Posterior vena cava (tissue), 2 donors: ENCODE data around the gene MRPL34. TPM values are rescaled to one million over a fixed set of nuclear protein-coding genes. Genes with fewer than 3 reads are reported as not detected.
"Not testable (repeated sequence)": the region's sequence is repeated elsewhere in the genome, so short reads cannot be mapped to it uniquely, and the experiment has no call there.

Experiments
- DNase-seq: peaks from one replicate; pipeline ENCODE4 v3.0.0-alpha.2; 2020; ENCODE audit warnings: low spot score
- intact Hi-C, 2 donors: fragments of 100-400 bp; cut with DNase I; formaldehyde crosslinking; loops; one replicate each; pipeline versions ENCODE4 v1.14.1 to v1.14.2; 2022 to 2023
- long read RNA-seq, 2 donors: library from polyadenylated mRNA; unstranded; transcript quantifications; one replicate each; pipeline ENCODE4 v2.0.0, GENCODE V29; 2020 to 2021
- total RNA-seq, 2 donors: library from RNA; stranded (reverse); fragmentation: NEBNext Ultra II Directional; extraction: Animal tissue kit (Norgen Biotek cat#: 25700); gene quantifications; one replicate each; pipeline ENCODE4 v1.2.1, GENCODE V29; 2021
- donor health status: DM: yes; HTN: yes; CAD: no.
- donor health status: DM: yes; HTN: yes; CAD: no.

Gene MRPL34
- 10 to 100 TPM; 52.2 to 54.6 TPM for total RNA-seq
- long read RNA-seq, donor 1, transcript MRPL34-201 (2 exons, 968 nt), result major isoform, 14 of 19 reads
- long read RNA-seq, donor 1, partial matches to known transcripts, result 0 of 19 reads
- long read RNA-seq, donor 1, other reads (novel, unspliced or antisense), result 2 of 19 reads
- long read RNA-seq, donor 2, transcript MRPL34-201 (2 exons, 968 nt), result major isoform, 40 of 47 reads
- long read RNA-seq, donor 2, transcript MRPL34-203 (3 exons, 863 nt), result minor isoform, 5 of 47 reads
- long read RNA-seq, donor 2, partial matches to known transcripts, result 0 of 47 reads
- long read RNA-seq, donor 2, other reads (novel, unspliced or antisense), result 2 of 47 reads

DNA sequence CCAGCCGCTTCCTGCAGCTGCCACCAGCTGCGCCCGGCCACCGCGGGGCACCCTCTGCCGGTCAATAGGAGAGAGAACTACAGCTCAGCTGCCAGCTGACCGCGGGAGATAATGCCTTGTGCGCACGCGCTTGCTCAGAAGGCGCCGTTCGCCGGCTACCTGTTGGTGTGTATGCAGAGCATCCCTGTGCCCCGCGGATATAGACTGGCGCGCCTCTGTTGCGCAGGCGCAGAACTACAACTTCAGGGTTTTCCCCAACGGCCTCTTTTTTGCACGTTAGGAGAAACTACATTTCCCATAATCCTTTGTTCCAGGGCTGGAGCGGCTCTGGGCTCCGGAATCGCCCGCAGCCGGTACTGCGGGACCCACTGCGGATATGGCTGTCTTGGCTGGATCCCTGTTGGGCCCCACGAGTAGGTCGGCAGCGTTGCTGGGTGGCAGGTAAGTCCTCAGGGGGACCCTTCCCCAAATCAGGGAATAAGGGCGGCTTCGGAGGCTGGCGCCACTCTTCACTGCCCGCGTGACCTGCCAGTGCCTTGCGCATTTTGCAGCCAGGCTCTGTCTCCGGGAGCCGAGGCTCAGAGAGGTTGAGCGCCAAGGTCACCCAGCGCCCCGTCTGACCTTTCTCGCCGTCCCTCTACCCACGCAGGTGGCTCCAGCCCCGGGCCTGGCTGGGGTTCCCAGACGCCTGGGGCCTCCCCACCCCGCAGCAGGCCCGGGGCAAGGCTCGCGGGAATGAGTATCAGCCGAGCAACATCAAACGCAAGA, at the start of gene MRPL34:
MRPL34 (plus strand) TSS at position 356 of the 768 bp plus-strand sequence; CDS start at position 377, 21 bp downstream.
- intact Hi-C loops, result no loop called here
- DNase-seq, result peak; percentile 98

DNA sequence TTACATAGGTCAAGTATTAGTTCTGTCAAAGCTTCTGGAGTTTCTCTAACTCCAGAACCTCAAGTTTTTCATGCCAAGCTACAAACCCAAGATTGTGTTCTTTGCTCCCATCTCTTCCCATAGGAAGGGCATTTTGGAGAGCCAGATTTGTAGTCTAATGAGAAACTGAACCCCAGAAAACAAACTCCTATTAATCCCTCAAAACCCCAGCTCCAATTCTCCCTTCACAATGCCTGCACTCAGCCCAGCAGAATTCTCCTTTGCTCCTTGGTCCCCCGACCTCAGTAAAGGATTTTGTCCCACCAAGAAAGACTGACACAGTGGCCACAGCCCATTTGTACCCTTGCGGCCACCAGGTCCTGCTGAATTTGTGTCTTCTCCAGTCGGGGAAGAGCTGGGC, 49.5 kb upstream of the MRPL34 start:
- intact Hi-C loops, result no loop called here
- no peak for DNase-seq

DNA sequence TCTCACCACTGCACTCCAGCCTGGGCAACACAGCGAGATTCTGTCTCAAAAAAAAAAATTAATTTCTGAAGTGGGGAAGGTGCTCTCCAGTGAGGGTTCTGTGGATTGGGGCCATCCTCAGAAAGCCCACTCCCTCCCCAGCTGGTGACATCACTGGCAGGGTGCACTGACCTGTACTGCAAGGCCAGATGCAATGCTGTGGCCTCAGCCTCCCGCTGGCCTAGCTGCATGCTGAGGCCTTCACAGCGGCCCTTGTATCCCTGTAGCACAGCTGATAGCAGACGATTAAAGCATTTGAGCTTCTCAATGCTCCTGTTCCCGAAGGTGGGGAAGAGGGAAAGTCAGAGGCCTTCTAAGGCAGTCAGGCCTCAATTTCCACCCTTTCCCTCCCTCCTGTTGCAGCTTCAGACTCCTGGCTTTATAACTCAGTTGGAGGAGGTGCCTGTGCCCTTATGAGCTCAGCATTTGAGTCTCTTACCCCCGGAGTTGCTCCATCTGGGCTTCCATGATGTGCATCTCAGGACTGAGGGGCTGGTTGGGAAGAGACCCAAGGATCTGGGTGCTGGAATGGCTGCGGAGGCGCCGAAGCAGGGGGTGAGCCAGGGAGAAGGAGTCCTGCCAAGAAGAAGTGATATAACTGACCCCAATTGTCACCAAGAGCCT, 46.4 kb upstream of the MRPL34 start:
- intact Hi-C loops, result no loop called here
- DNase-seq, result no peak

DNA sequence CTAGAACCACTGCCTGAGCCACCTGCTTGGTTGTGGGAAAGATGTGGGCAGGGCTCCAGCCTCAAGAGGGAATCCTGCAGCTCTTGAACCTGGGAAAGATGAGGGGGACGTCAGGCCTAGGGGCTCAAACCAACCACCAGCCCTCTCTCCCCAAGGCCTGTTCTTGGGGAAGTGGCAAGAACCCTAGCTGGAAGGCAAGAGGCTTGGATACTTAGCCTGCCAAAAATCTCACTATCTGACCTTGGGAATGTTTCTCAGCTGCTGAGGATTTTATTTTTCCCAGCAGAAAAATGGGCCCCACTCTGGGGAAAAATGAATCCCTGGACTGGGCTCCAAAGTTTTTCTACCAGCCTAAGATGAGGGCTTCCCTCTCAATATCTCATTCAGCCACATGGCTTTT, 45.7 kb upstream of the MRPL34 start:
- intact Hi-C loops, result no loop called here
- DNase-seq, result no peak

- intact Hi-C loops, result no loop called here
- peak; percentile 93 for DNase-seq
Observed at GRCh38 chr19:17260842-17261325, 44.8 kb upstream of the MRPL34 start.

- no peak for DNase-seq
- intact Hi-C loops, result no loop called here
Observed at GRCh38 chr19:17262557-17262956, 43.1 kb upstream of the MRPL34 start.

DNA sequence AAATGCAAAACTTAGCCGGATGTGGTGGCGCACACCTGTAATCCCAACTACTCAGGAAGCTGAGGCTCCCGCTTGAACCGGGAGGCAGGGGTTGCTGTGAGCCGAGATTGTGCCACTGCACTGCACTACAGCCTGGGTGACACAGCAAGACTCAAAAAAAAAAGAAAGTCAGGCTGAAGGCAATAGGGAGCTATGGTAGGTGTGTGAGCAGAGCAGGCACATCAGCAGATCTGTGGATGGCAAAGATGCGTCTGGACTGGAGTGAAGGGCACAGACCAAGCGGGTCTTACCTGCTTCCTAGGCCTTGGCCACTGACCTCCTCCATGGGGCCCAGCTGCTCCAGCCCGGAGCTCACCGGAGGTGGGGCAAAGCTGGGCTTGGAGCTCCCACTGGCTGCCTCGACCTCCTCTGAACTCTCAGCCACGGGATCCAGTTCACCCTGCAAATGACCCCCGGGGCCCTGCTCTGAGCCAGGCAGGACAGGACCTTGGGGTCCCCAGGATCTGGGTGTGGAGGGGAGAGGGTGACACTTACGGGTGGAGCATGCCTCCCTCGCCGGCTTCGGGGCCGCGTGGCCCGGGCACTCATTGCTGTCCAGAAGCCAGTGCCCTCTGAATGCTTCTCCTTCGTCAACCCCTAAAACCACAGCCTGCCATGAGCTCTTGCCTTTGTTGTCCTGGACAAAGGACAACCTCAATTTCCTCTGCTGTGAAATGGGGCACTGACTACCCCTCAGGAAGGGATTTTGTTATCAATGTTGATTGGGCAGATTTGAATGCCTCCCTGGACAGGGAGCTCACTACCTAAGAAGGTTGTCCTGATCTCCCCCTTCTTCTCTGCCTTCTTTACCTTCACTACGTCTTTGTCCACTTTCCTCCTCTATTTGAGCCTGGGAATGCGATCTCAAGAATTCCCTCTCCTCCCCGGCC, 41.7 kb upstream of the MRPL34 start:
- intact Hi-C loops, result no loop called here
- no peak for DNase-seq

- no peak for DNase-seq
- intact Hi-C loops, result no loop called here
Observed at GRCh38 chr19:17264641-17264979, 41.1 kb upstream of the MRPL34 start, which contains the start of gene USHBP1. TSS of gene USHBP1 (minus strand) at chr19:17264745. CDS start at chr19:17264299, 446 bp downstream.

- DNase-seq, result no peak
- intact Hi-C loops, result no loop called here
Observed at GRCh38 chr19:17266026-17266425, 39.6 kb upstream of the MRPL34 start.

GRCh38 chr19:17266589-17266974, 39.1 kb upstream of the MRPL34 start:
- no peak for DNase-seq
- intact Hi-C loops, result no loop called here

DNA sequence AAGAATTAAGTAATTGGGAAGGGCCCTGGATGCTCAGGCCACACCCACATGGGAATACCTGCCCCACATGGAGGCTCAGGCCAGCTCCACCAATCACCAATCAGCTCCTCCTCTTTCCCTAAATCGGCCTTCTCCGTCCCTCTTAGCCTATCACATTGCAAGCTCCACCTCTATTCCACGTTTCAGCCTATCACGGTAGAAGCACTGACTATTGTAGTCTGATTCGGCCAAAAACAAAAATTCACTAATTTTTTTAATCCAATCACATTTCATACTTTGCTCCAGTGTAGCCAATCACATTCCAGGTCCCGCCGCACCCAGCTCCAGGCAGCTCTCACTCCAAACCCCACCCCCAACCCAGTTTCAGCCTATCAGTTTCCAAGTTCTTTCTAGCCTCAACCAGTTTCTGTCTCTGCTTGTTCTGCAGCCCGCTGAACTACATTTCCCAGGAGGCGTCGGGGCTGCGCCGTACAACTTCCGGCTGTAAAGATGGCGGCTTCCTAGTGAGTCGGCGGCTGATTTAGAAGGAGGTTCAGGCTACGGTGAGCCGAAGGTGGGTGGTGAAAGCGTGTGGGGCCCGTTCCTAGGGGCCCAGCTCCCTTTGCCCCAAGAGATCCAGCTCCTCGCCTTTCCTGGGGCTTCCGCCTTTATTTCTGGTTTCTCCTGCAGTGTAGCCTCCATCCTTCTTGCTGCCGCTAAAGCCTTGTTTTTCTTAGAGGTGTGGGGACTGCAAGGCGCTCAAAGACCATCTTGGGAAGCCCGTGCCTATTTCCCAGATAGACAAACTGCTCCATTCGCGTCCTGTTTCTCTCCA, 38.5 kb upstream of the MRPL34 start, which contains the start of gene BABAM1:
BABAM1 (plus strand) TSS at position 469 of the 814 bp plus-strand sequence. CDS start 1,364 bp downstream, outside the sequence.
- intact Hi-C loops, result no loop called here
- DNase-seq, result peak; percentile 97

DNA sequence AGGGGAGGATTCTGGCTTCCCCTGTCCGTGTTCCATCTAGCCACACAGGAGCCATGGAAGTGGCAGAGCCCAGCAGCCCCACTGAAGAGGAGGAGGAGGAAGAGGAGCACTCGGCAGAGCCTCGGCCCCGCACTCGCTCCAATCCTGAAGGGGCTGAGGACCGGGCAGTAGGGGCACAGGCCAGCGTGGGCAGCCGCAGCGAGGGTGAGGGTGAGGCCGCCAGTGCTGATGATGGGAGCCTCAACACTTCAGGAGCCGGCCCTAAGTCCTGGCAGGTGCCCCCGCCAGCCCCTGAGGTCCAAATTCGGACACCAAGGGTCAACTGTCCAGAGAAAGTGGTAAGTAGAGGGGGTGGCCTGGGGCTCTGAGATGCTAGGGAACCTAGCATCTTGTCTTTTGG, 36.9 kb upstream of the MRPL34 start:
- intact Hi-C loops, result no loop called here
- no peak for DNase-seq

DNA sequence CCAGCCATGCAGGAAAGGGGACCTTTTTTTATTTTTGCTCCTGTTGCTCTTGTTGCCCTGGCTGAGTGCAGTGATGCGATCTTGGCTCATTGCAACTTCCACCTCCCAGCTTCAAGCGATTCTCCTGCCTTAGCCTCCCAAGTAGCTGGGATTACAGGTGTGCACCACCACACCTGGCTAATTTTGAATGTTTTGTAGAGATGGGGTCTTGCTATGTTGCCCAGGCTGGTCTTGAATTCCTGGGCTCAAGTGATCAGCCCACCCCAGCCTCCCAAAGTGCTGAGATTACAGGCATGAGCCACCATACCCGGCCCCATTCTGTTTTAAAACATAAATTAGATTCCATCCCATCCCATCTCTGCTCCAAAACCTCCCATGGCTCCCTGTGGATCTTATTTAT, 30.8 kb upstream of the MRPL34 start:
- intact Hi-C loops, result not testable (repeated sequence)

DNA sequence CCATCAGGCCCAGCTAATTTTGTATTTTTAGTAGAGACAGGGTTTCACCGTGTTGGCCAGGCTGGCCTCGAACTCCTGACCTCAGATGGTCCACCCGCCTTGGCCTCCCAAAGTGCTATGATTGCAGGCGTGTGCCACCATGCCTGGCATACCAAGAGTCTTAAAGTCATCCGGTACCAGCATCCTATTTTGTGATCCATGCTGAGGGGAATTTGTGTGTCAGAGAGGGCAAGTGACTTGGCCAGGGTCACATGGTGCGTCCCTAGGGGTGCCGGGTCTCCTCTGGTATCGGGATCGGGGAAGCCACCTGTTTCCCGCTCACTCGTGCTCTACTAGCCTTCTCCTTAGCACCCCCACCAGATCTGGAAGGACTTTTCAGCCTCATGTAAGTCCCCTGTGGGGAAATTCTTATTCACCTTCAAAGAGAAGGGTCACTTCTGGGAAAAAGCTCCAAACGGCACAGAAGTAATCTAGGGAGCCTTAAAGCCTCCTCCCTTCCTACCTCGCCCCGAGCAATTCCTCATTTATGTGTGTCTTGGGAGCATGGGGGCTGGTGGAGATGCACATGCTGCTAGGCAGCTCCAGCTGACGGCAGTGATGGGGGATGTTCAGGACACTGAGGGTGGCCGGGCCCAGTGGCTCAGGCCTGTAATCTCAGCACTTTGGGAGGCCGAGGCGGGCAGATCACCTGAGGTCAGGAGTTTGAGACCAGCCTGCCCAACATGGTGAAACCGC, 30.1 kb upstream of the MRPL34 start:
- DNase-seq, result no peak
- intact Hi-C loops, result no loop called here

More for the DNA sequence above, 30.8 kb upstream of the MRPL34 start:
- not testable (repeated sequence) for DNase-seq

- no peak for DNase-seq
- intact Hi-C loops, result no loop called here
Observed at GRCh38 chr19:17279436-17279835, 26.2 kb upstream of the MRPL34 start.

DNA sequence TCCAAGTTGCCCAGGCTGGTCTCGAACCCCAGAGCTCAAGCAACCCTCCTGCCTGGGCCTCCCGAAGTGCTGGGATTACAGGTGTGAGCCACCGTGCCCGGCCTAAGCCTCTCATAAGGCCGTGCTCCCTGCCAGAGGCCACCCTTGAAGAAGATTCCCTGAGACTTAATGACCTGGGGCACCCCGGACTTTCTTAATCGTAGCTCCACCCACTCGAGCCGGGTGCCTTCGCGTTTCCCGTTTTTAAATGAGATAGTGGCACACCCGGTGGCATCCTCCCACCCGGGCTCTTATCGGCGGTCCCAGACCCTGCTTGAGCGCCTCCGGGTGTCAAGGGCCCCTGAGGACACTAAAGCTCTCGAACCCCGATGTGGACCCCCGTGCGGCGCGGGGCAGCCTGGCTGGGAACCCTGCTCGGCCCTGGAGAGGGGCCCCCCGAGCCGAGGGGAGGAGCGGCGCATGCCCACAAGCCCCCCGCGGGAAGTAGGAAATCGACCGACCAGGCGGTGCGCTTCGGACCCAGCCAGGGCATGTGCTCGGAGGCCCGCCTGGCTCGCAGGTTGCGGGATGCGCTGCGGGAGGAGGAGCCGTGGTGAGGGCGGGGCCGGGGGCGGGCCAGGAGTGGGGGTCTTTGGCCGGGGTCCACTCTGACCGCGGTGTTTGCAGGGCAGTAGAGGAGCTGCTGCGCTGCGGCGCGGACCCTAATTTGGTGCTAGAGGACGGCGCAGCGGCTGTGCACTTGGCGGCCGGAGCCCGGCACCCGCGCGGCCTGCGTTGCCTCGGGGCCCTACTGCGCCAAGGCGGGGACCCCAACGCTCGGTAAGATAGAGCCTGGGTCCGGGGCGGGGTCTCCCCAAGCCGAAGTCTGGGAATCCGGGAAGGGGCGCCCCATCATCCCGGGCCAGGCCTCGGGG, 24.0 kb upstream of the MRPL34 start, which contains the start of gene ANKLE1:
ANKLE1 (plus strand) TSS at position 511 of the 914 bp plus-strand sequence; CDS start at position 531, 20 bp downstream.
- peak; percentile 84 for DNase-seq
- intact Hi-C loops, result loop anchor here (5.0 kb wide), 2 partner anchors 74 to 209 kb away; no protein-coding TSS in a partner anchor
